Liver (tissue), 3 donors: ENCODE data around the gene AMY2B.
"Not testable (repeated sequence)": the region's sequence is repeated elsewhere in the genome, so short reads cannot be mapped to it uniquely, and the experiment has no call there.

Experiments used
- EGR1 ChIP-seq, 2 donors: IDR thresholded peaks; 2 replicates each; pipeline ENCODE4 v1.6.1; 2016 to 2018; ENCODE audit warnings: antibody characterized with exemption in 2 of 2, low read depth in 2 of 2
- FOXA1 ChIP-seq: IDR thresholded peaks from 2 replicates; pipeline ENCODE4 v1.6.1; 2016; ENCODE audit warnings: antibody characterized with exemption
- GABPA ChIP-seq, 2 donors: IDR thresholded peaks in 1 of 2; conservative IDR thresholded peaks in 1 of 2; 2 replicates each; pipeline ENCODE4 v1.6.1; 2016; ENCODE audit warnings: antibody characterized with exemption in 2 of 2, mild to moderate bottlenecking in 1 of 2, moderate library complexity in 1 of 2
- HNF4A ChIP-seq, 2 donors: conservative IDR thresholded peaks; 2 replicates each; pipeline ENCODE4 v1.6.1; 2016; ENCODE audit warnings: antibody characterized with exemption in 2 of 2, mild to moderate bottlenecking in 2 of 2
- JUND ChIP-seq, 2 donors: IDR thresholded peaks; 2 replicates each; pipeline ENCODE4 v1.6.1; 2016; ENCODE audit warnings: antibody characterized with exemption in 2 of 2
- MAX ChIP-seq: IDR thresholded peaks from 2 replicates; pipeline ENCODE4 v1.6.1; 2016; ENCODE audit warnings: antibody characterized with exemption
- RAD21 ChIP-seq, 2 donors: IDR thresholded peaks; 2 replicates each; pipeline ENCODE4 v1.6.1; 2016; ENCODE audit warnings: antibody characterized with exemption in 2 of 2, mild to moderate bottlenecking in 2 of 2
- REST ChIP-seq: IDR thresholded peaks from 2 replicates; pipeline ENCODE4 v1.6.1; 2016; ENCODE audit warnings: antibody characterized with exemption, mild to moderate bottlenecking
- SP1 ChIP-seq: IDR thresholded peaks from 2 replicates; pipeline ENCODE4 v1.6.1; 2018; ENCODE audit warnings: antibody characterized with exemption, mild to moderate bottlenecking
- YY1 ChIP-seq: IDR thresholded peaks from 2 replicates; pipeline ENCODE4 v1.6.1; 2016; ENCODE audit warnings: antibody characterized with exemption, mild to moderate bottlenecking
- TF ChIP-seq, protein P1 (sequence below): fragments of 150-350 bp; IDR thresholded peaks from 2 replicates; pipeline ENCODE4 v1.5.1; 2017; ENCODE audit warnings: improper control_type of control experiment, low read depth, low read length; ENCODE audit not compliant: missing input control
- donor health status: healthy.
- donor health status: healthy.

DNA sequence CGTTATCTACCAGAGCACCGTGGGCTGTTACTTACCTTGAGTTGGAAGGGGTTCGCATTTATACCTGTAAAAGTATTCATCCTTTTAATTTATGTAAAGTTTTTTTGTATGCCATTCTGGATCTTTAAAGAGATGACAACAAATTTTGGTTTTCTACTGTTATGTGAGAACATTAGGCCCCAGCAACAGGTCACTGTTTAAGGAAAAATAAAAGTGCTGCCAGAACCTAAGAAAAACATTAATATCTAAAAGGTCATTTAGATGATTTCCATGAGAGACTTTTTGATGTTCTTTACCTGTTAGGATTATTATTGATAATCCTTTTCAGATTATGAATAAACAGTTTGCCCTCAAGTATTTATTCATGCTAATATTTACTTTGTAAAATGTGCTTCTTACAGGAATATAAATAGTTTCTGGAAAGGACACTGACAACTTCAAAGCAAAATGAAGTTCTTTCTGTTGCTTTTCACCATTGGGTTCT, 45.6 kb downstream of the AMY2B start, which contains the start of gene AMY2A:
- TF ChIP-seq, protein P1, sequence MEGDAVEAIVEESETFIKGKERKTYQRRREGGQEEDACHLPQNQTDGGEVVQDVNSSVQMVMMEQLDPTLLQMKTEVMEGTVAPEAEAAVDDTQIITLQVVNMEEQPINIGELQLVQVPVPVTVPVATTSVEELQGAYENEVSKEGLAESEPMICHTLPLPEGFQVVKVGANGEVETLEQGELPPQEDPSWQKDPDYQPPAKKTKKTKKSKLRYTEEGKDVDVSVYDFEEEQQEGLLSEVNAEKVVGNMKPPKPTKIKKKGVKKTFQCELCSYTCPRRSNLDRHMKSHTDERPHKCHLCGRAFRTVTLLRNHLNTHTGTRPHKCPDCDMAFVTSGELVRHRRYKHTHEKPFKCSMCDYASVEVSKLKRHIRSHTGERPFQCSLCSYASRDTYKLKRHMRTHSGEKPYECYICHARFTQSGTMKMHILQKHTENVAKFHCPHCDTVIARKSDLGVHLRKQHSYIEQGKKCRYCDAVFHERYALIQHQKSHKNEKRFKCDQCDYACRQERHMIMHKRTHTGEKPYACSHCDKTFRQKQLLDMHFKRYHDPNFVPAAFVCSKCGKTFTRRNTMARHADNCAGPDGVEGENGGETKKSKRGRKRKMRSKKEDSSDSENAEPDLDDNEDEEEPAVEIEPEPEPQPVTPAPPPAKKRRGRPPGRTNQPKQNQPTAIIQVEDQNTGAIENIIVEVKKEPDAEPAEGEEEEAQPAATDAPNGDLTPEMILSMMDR, result not testable (repeated sequence)
- TF ChIP-seq REST; YY1; FOXA1; RAD21 (IDR thresholded peaks at IDR 0.05); HNF4A (conservative IDR thresholded peaks at IDR 0.05); EGR1 (IDR thresholded peaks at IDR 0.05; ENCODE audit: low read depth in 2 of 2); SP1; MAX; GABPA (IDR thresholded peaks at IDR 0.05 in 1 of 2, conservative IDR thresholded peaks at IDR 0.05 in 1 of 2); JUND (IDR thresholded peaks at IDR 0.05): not testable (repeated sequence)
